Measurements from ENCODE around the gene CDH26.

CDH26 gene

DNA sequence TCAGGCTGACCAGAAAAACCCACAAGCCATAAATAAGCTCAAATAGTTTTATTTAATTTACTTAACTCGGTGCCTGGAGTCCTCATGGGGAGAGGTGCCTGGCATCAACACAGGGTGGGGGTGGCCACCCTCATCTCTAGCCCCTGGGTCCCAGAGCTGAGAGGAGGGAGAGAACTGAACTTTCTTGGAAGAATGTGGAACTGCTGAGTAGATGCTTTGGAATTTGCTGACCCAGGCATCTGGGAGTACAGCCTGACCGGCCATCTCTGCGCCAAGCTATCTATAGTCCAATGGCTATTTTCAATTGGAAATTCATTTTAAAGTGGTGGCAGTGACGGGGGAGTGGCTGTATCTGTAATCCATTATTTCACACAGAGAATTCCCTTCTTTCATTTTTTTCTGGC is 104.8 kb downstream of the CDH26 start:
- DNase-seq (ENCODE audit: low read depth in 2 of 2): peak; percentile 74 to 78

DNA sequence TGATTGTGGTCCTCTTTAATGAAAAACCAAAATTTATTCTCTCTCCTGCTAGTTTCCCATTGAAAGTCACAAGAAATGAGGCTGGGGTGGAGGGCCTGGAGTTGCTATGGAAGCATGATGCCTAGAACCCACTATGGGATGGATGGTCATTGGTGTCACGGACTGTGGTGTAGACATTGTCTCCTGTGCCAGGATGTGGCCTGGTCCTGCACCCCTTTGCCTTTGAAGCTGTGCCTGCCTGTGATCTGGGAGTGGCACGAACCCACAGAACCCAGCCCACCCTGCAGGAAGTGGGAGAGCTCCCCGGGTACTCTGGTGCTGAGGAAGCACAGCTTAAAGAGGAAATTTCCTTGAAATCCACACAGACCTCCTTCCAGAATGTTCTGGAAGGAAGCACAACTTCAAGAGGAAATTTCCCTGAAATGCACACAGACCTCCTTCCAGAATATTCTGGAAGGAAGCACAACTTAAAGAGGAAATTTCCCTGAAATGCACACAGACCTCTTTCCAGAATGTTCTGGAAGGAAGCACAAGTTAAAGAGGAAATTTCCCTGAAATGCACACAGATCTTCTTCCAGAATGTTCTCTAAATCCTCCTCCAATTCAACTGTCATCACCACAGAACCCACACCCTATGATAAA is 105.6 kb downstream of the CDH26 start:
- no peak for DNase-seq (ENCODE audit: low read depth in 2 of 2)

All from fibroblast of skin of left quadriceps (primary cell).